ENCODE data around the gene HS3ST6.
"Not testable (repeated sequence)": the region's sequence is repeated elsewhere in the genome, so short reads cannot be mapped to it uniquely, and the experiment has no call there.

The HS3ST6 gene

GRCh38 chr16:1877804-1878203 lies 40.4 kb downstream of the HS3ST6 start:
- DNase-seq (ENCODE audit: low spot score), result no peak

GRCh38 chr16:1877089-1877488 lies 41.1 kb downstream of the HS3ST6 start:
- no peak for DNase-seq (ENCODE audit: low spot score)

GRCh38 chr16:1876468-1876867 lies 41.7 kb downstream of the HS3ST6 start:
- no peak for DNase-seq (ENCODE audit: low spot score)

- not testable (repeated sequence) for DNase-seq (ENCODE audit: low spot score)
These were observed 42.1 kb downstream of the HS3ST6 start for GRCh38 chr16:1876066-1876465.

- no peak for DNase-seq (ENCODE audit: low spot score)
These were observed 43.4 kb downstream of the HS3ST6 start for GRCh38 chr16:1874854-1875253.

- peak; percentile 52 for DNase-seq (ENCODE audit: low spot score)
These were observed 46.1 kb downstream of the HS3ST6 start, which contains the start of gene MEIOB for GRCh38 chr16:1871974-1872635. Gene MEIOB, minus strand, starts transcription at chr16:1872164. Its CDS starts 3,989 bp downstream, at chr16:1868175.

GRCh38 chr16:1870365-1871082 lies 47.7 kb downstream of the HS3ST6 start:
- DNase-seq (ENCODE audit: low spot score), result no peak

- peak; percentile 2 for DNase-seq (ENCODE audit: low spot score)
These were observed 52.1 kb downstream of the HS3ST6 start for GRCh38 chr16:1865902-1866690.

GRCh38 chr16:1863681-1864460 lies 54.3 kb downstream of the HS3ST6 start:
- peak; percentile 59 for DNase-seq (ENCODE audit: low spot score)

GRCh38 chr16:1862394-1862793 lies 55.8 kb downstream of the HS3ST6 start:
- no peak for DNase-seq (ENCODE audit: low spot score)

GRCh38 chr16:1861730-1862129 lies 56.5 kb downstream of the HS3ST6 start:
- DNase-seq (ENCODE audit: low spot score), result no peak
